Stimulated activated CD8-positive, alpha-beta memory T cell treated with anti-CD3 and anti-CD28 coated beads, Interleukin-7, amount 100 ng/mL, for 48 hours (primary cell): ENCODE measurements around the gene PTBP3.
"Not testable (repeated sequence)": the region's sequence is repeated elsewhere in the genome, so short reads cannot be mapped to it uniquely, and the experiment has no call there.

Source experiments
- DNase-seq, 2 donors: peaks; one replicate each; pipeline ENCODE4 v3.0.0-alpha.2; 2020; ENCODE audit warnings: low read depth in 1 of 2; ENCODE audit errors: extremely low read depth in 1 of 2

Gene PTBP3

GRCh38 chr9:112332977-112333638 lies at the start of gene PTBP3:
TSS of gene PTBP3 (minus strand) at chr9:112333619. CDS start at chr9:112297865, 35,754 bp downstream.
- peak; percentile 58 to 63 for DNase-seq

GRCh38 chr9:112382501-112383364 lies 49.3 kb upstream of the PTBP3 start:
- DNase-seq = no peak

- DNase-seq = no peak
These were observed 48.6 kb upstream of the PTBP3 start for GRCh38 chr9:112382066-112382465.

- DNase-seq = no peak
These were observed 47.4 kb upstream of the PTBP3 start for GRCh38 chr9:112380825-112381221.

GRCh38 chr9:112380102-112380824 lies 46.8 kb upstream of the PTBP3 start, which contains the start of gene HSDL2:
TSS of gene HSDL2 (plus strand) at chr9:112380108. CDS start at chr9:112380164, 56 bp downstream.
- DNase-seq = no peak

DNA sequence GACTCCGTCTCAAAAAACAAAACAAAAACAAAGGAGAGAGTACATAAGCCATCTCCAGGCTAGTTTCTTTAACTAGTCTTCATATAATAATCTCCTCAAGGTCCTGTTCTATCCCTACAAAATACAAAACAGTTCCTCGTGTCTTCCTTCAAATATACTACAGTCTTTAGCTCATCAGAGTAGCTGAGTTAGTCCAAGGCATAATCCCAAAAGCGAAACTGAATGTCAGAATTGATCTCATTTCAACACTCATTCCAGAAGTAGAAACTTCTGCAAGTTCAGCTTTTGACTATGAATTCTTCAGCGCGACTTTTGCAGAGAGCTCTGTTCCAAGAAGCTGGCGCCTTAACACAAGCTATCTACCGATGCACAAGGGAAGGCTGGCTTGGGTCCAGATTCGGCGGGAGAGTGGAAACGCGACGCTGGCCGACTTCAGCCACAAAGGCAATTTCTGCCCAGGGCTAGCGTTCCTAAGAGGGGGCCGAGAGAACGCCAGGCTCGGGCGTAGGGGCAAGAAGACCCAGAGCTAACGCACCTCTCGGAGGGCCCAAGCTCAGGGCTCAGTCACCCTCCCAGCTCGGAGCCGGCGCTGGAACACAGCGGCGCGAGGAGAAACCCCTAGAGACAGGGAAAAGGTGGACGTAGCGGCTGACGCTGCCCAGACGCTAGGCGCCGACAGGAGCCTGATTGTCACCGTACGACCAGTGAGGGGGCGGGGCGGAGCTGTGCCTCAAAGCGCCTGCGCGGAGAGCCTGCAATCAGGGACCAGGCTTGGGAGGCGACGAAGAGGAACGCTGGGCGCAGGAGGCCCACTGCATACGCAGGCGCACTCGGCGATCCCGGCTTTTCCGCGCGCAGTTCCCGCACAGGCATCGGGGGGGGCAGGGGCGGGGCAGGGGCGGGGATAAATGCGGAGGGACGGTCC lies 46.0 kb upstream of the PTBP3 start:
- DNase-seq = peak; percentile 98

- peak in 1 of 2 donors; percentile 5 for DNase-seq
These were observed 45.1 kb upstream of the PTBP3 start for GRCh38 chr9:112378328-112379176.

- no peak for DNase-seq
These were observed 44.4 kb upstream of the PTBP3 start for GRCh38 chr9:112377684-112378327.

GRCh38 chr9:112377087-112377486 lies 43.7 kb upstream of the PTBP3 start:
- DNase-seq = no peak

DNA sequence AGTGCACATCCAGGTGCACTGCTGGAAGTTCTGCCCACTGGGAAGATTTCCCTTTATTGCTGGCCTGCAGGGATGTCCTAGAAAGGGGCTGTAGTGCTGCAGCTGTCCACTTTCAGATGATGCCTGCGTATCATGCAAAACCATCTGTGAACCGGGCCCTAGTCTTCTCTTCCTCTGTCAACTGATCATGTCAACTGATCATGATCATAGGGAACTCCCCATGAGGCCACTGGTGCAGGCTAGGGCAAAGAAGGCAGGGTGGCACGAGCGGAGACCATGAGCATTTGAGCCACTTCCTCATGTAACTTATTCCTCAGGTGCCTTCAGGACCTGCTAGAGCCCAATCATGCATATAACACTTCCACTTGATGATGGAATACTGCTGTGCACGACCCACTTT lies 41.9 kb upstream of the PTBP3 start:
- no peak for DNase-seq

DNA sequence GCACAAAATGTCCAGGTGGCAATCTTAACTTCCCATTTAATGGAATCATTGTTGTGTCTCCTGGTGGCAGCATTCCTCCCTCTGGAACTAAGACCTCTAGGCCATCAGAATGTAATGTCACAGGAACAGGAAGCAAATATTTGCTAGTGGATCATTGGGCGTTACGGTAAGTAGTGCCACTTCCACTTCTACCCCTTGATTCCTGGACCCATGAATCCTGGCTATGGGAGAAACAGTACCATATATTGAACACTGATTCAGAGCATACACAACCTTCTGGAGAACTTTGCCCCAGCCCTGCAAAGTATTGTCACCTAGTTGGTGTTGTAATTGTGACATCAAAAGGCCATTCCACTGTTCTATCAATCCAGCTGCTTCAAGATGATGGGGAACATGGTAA lies 40.8 kb upstream of the PTBP3 start:
- DNase-seq = not testable (repeated sequence)

DNA sequence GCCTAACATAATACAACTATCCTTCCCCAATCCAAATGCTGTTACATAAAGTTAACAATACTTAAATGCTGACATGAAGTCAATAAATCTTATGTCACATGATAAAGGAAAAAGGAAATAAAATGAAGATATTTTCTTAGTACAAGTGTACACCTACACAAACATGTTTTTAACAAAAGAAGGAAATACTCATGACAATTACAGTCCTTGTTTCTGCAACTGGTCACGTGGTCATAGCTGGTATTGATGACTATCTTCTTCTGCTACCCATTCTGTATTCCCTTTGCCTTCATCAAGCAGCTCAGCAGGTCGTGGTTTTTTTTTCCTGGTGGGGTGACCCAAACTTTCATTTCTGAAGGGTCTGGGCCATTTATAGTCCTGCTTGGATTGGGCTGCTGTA lies 40.2 kb upstream of the PTBP3 start:
- DNase-seq = not testable (repeated sequence)

DNA sequence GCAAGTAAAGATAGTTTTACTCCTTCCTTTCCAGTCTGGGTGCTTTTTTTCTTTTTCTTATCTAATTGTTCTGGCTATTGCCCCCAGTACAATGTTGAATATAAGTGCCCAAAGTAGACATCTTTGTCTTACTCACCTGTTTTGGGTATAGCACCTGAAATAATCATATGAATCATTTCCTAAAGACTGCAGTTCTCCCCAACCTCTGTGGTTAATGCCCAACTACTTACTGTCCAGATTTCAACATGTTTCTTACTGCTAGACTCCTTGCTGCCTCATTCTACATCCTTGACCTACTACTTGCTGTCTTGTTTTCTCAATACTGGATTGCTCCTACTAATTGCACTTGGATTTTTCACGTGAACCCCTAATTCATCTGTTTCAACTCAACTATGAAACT lies 37.6 kb upstream of the PTBP3 start:
- DNase-seq = no peak

DNA sequence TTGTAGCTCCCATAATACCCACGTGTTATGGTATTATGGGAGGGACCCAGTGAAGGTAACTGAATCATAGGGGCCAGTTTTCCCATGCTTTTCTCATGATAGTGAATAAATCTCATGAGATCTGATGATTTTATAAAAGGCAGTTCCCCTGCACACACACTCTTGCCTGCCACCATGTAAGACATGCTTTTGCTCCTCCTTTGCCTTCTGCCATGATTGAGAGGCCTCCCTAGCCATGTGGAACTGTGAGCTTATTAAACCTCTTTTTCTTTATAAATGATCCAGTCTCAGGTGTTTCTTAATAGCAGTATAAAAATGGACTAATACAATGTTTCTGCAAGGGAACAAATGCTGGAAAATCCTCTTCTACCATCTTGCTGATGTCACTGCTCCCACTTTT lies 36.4 kb upstream of the PTBP3 start:
- DNase-seq = no peak

DNA sequence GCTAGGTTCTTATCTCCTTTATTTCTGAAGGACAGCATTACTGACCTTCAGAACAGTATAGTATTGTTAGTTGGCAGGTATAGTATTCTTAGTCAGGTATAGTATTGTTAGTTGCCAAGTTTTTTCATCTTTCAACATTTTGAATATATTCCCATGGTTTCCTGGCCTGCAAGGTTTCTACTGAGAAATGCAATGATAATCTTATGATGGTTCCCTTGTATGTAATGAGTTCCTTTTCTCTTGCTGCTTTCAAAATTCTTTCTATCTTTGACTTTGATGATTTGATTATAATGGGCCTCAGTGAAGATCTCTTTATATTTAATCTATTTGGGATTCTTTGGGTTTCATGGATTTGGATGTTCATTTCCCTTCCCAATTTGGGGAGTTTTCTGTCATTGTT lies 34.0 kb upstream of the PTBP3 start:
- DNase-seq = no peak

DNA sequence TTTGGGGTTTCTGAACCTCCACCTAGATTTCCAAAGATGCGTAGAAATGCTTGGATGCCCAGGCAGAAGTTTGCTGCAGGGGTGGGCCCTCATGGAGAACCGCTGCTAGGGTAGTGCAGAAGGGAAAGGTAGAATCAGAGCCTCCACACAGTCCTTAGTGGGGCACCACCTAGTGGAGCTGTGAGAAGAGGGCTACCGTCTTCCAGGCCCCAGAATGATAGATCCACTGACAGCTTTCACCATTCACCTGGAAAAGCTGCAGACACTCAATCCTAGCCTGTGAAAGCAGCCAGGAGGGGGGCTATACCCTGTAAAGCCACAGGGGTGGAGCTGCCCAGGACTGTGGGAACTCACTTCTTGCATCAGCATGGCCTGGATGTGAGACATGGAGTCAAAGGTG lies 33.2 kb upstream of the PTBP3 start:
- no peak for DNase-seq

- not testable (repeated sequence) for DNase-seq
These were observed 31.8 kb upstream of the PTBP3 start for GRCh38 chr9:112365257-112365656.

GRCh38 chr9:112364761-112365160 lies 31.3 kb upstream of the PTBP3 start:
- no peak for DNase-seq

DNA sequence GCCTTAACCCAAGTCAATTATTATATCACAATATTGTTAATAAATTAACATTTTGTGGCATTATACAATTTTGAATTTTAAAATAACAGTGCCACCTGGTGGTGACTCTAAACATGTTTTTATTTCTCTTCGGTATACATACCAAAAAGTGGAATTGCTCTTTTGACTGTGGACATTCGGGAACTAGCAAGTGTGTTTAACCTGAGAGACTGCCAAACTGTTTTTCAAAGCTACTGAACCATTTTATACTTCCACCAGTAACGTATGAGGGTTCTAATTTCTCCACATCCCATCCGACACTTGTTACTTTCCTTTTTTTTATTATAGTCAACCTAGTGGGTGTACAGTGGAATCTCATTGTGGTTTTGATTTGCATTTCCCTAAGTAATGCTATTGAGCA lies 28.2 kb upstream of the PTBP3 start:
- no peak for DNase-seq
